NOMO-1 treated with DMSO at 0.1 percent for 48 hours (cell line): ENCODE results near the gene NDUFS8.

Experiments used
- DNase-seq: peaks from one replicate; lab custom pipeline; 2025; ENCODE audit not compliant: unreplicated experiment; lab: John Stamatoyannopoulos, UW

The NDUFS8 gene

DNA sequence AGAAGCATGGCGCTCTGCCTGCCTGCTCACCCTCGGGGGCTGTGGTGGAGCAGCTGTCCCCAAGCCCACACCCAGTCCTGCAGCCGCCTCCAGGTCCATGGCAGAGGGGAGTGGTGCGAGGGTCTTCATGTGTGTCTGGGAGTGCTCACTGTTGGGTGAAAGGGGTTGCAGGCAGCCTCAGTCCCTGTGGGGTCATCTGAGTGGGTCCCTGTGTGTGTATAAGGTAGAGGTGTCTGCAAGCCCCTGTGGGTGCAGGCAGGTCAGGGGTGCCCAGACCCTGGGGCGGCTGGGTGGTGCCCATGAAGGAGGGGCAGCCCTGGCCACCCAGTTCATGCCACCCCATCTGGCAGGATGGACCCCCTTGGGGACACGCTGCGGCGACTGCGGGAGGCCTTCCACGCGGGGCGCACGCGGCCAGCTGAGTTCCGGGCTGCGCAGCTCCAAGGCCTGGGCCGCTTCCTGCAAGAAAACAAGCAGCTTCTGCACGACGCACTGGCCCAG, 15.5 kb upstream of the NDUFS8 start:
- no peak for DNase-seq

- no peak for DNase-seq
Measured at GRCh38 chr11:68015467-68015866, 15.0 kb upstream of the NDUFS8 start.

DNA sequence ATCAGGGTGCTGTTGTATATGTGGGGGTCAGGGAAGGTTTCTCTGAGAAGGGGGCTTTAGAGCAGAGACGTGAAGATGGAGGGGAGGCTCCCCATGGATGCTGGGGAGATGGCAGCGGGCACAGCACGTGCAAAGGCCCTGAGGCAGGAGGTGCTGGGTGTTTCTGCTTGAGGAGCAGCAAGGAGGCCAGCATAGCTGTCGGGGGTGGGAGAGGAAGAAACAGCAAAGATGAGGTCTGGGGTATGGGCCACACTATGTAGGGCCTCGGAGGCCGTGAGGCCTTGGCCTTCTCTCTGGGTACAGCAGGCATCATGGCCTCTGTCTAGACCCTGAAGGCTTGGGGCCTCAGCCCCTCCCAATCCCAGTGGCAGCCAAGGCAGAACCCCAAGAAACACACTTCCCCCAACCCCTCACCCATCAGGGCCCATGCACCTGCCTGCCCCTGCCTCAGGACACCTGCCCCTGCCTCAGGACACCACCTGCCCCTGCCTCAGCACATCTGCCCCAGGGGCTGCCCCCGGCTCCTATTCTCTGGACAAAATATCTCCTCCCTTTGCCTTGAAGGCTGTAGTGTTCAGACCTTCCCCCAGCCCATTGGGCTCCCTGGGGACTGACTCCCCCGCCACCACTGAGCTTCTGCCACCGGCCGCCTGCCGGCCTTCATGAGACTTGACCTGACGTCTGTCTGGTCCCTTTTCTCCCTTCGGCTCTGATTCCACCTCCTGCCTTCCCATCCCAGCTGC, 14.1 kb upstream of the NDUFS8 start:
- no peak for DNase-seq

- DNase-seq = no peak
Measured at GRCh38 chr11:68016904-68017817, 13.3 kb upstream of the NDUFS8 start.

DNA sequence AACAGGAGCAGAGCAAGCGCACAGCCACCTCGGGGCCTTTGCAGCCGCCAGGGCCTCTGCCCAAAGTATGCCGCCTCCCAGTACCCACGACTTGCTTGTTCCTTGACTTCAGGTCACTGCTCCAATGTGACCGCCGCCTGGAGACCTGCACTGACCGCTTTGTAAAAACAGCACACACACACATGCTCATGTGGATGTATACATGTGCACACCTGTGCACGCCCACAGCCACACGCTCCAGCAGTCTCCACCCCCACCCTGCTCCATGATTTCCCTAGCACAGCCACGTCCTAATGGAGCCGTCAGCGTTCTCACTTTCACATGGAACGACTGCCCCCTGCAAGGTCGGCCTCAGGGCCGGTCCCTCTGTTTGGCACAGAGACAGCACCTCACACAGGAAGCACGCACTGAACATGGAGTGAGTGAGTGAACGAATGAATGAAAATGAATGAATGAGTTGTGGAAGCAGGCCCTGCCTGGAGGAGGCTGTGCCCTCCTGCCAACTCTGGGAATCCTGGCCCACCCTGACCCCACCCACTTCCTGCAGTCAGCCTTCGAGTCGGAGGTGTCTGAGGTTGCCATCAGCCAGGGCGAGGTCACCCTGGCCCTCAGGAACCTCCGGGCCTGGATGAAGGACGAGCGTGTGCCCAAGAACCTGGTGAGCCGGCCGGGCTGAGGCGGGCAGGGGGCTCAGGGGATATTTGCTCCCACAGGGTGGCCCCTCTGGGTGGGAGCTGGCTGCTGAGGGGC, 12.3 kb upstream of the NDUFS8 start:
- no peak for DNase-seq

GRCh38 chr11:68018730-68019190, 11.7 kb upstream of the NDUFS8 start:
- DNase-seq = no peak

DNA sequence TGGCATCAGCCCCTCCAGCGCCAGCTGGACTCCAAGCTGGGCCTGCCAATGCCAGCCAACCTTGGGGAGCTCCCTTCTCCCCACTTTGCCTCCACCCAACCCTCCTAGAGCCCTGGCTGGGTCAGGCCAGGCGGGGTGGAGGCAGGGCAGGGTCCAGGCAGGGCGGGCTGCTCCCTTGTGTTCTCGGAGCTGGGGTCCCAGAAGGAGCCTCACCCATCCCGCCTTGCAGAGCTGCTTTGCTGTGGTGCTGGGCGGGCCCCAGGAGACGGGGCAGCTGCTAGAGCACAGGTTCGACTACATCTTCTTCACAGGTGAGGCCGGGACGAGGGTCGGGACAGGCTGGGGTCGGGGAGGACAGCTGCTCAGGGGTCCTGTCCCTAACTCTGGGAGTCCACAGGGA, 11.0 kb upstream of the NDUFS8 start:
- no peak for DNase-seq

- no peak for DNase-seq
Measured at GRCh38 chr11:68020575-68020974, 9.9 kb upstream of the NDUFS8 start.

DNA sequence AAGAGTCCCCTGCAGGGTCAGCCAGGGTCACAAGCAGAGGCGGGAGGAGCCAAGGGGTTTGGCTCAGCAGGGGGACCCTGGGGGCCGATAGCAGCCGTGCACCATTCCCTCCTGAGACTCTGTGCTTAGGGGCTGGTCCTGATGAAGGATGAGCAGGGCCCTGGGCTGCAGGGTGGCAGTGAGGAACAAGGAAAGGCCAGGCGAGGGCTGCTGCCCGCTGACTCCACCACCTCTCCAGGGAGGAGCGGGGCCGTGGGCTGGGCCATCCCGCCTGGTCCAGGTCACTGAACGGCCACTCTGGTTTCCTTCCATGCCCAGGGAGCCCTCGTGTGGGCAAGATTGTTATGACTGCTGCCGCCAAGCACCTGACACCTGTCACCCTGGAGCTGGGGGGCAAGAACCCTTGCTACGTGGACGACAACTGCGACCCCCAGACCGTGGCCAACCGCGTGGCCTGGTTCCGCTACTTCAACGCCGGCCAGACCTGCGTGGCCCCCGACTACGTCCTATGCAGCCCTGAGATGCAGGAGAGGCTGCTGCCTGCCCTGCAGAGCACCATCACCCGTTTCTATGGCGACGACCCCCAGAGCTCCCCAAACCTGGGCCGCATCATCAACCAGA, 9.2 kb upstream of the NDUFS8 start:
- no peak for DNase-seq

DNA sequence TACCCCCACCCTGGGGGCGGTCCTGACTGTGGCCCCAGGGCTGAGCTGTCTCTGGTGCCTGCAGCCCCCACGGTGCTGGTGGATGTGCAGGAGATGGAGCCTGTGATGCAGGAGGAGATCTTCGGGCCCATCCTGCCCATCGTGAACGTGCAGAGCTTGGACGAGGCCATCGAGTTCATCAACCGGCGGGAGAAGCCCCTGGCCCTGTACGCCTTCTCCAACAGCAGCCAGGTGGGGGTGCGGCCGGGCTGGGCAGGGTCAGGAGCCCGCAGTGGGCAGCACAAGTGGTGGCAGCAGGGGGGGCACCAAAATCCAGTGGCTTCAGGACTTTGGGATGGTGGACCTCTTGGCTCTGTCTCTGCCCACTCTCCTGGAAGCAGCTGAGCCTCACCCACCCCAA, 8.0 kb upstream of the NDUFS8 start:
- no peak for DNase-seq

DNA sequence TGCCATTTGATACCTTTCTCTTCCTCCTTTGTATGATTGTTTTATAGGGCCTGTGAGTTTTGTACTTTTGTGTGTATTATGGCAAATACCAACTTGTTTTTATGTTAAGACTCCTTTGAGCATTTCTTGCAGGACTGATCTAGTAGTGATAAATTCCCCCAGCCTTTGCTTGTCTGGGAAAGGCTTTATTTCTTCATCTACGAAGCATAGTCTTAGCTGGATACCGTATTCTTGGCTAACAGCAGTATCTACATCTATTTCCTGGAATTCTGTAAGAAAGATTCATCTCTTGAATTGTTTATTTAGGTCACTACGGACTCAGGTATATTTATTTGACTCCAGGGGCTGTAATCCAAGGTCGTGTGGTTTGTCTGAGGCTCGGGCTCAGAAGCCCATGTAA, 6.0 kb upstream of the NDUFS8 start:
- DNase-seq = no peak

- no peak for DNase-seq
Measured at GRCh38 chr11:68025047-68025446, 5.4 kb upstream of the NDUFS8 start.

DNA sequence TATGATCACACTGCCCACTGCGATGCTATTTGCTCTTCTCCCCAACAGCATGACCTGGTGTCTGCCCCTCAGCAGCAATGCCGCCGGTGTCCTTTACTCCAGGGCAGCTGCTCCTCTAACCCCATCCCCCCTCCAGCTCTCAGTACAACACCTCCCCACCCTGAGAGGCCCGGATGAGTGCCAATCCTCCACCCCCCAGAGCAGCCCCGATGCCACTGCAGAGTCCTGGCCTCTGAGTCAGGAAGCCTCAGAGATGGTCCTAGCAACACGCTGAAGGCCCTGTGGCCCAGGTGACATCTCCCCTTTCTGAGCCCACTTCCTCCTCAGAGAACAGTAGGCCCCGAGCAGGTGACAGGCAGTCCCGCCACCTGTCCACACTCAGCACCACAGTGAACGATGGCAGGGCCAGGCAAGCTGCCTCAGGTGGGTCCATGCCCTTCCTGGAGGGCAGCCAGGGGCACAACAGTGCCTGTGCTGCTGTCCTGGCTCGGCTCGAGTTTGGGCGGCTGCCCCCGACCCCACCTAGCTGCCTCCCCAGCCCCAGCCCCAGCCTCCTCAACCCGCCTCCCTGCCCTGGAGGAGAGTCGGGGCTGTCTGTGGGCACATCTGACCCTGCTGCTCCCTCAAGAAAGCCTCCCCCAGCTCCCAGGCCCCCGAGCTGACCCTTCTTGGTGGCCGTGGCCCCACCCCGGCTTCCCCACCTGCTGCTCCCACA, 3.9 kb upstream of the NDUFS8 start:
- DNase-seq = no peak

GRCh38 chr11:68027667-68028066, 2.8 kb upstream of the NDUFS8 start:
- no peak for DNase-seq

- DNase-seq = no peak
Measured at GRCh38 chr11:68028802-68029545, 1.5 kb upstream of the NDUFS8 start.

DNA sequence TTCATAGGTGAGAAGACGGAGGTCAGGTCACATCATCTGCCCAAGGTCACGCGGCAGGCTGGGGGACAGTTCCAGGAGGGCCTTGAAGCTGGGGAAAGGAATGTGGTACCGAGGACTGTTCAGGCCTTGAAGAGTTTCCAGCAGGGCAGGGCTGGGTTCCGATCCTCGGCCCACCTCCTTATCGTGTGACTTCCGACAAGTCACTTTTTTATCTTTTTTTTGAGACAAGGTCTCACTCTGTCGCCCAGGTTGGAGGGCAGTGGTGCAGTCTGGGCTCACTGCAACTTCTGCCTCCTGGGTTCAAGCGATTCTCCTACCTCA, 623 bp downstream of the NDUFS8 start:
- no peak for DNase-seq

GRCh38 chr11:68032003-68032402, 1.5 kb downstream of the NDUFS8 start:
- no peak for DNase-seq

DNA sequence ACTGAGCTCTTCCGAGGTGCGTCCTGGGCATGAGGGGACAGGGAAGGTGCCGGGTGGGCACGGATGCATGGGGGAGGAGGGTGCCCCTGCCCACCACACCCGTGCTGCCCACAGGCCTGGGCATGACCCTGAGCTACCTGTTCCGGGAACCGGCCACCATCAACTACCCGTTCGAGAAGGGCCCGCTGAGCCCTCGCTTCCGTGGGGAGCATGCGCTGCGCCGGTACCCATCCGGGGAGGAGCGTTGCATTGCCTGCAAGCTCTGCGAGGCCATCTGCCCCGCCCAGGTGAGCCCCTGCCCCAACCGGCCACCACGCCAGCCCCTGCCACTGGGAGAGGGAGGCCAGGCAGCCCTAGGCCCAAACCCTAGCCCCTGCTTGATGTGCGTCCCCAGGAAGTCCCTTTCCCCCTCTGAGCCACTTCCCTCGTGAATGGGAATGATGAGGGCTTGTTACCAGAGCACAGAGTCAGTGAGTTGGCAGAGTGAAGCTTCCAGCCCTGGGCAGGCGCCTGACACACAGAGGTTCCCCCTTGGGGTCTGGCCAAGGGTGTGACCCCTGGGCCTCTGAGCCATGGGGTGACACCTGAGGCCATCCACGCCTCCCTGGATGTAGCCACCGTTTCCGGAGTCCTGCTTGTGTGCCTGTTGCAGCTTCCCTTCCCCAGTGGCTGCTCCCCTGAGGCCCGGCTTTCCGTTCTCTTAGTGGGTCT, 2.7 kb downstream of the NDUFS8 start:
- no peak for DNase-seq

DNA sequence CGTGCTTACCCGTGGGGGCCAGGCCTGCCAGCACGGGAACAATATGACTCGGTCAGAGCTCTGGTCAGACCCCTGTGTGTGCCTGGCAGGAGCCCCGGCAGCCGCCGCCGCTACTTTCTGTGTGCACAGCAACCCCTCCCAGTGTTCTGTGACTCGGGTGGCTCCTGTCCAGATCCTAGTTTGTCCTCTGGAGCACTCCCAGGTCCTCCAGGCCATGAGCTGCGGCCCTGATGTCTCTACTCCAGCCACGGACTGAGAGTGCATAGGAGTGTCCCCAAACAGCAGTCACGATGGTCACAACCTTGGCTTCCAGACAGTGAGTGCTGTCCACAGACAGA, 3.2 kb downstream of the NDUFS8 start:
- no peak for DNase-seq
